ENCODE results near the gene SPATA16.

DNA sequence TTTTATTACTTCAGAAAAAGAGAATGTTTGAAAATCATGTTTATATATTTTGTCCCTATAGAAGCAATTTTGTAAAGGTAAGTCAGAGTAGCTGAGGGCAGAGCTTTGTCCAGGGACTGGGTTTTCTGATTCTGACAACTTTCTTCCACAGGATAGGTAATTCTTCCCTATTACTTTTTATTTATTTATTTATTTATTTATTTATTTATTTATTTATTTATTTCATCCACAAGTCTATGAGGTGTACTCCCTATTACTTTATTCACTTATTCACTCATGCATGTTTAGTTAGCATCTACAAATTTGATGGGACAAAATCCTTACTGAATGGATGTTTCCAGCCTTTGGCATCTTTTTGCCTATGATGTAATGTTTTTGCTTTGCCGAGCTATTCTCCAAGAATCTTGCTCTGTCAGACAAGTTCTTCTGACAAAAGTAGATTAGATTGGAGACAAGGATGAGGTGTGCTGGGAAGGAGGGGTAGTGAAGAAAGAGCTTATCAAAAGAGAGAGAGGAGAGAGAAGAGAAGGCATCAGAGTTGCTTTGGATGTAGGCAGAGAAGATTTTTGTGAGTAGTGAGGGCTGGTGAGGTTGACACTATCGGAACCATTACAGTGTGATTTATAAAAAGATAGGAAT lies 119.4 kb downstream of the SPATA16 start:
- TF ChIP-seq, protein P1, sequence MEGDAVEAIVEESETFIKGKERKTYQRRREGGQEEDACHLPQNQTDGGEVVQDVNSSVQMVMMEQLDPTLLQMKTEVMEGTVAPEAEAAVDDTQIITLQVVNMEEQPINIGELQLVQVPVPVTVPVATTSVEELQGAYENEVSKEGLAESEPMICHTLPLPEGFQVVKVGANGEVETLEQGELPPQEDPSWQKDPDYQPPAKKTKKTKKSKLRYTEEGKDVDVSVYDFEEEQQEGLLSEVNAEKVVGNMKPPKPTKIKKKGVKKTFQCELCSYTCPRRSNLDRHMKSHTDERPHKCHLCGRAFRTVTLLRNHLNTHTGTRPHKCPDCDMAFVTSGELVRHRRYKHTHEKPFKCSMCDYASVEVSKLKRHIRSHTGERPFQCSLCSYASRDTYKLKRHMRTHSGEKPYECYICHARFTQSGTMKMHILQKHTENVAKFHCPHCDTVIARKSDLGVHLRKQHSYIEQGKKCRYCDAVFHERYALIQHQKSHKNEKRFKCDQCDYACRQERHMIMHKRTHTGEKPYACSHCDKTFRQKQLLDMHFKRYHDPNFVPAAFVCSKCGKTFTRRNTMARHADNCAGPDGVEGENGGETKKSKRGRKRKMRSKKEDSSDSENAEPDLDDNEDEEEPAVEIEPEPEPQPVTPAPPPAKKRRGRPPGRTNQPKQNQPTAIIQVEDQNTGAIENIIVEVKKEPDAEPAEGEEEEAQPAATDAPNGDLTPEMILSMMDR (IDR thresholded peaks at IDR 0.05; ENCODE audit: borderline replicate concordance, extremely low read depth, low read length, poor library complexity, severe bottlenecking), result no peak
- no peak for TF ChIP-seq EZH2 (IDR thresholded peaks at IDR 0.05; ENCODE audit: borderline replicate concordance, low read depth, low read length, severe bottlenecking)
